AG04450 (cell line): ENCODE results near the gene TMEM259. TPM values are rescaled to one million over a fixed set of nuclear protein-coding genes. Genes with fewer than 3 reads are reported as not detected.
A peak's percentile ranks its signal among the peaks of the same experiment; 100 is the strongest.

Source experiments
- CTCF ChIA-PET: fragments of 300-600, 350-600 bp; formaldehyde crosslinking; extraction: SDS; loops from one replicate; lab custom pipeline; 2022; ENCODE audit warnings: antibody characterized with exemption, inconsistent platforms; lab: Charles Lee
- POLR2A ChIA-PET: fragments of 350-600 bp; formaldehyde crosslinking; extraction: SDS; loops from one replicate; lab custom pipeline; 2021; ENCODE audit warnings: antibody characterized with exemption, inconsistent platforms; lab: Yijun Ruan, JAX
- DNase-seq: peaks from one replicate; pipeline ENCODE4 v3.0.0-alpha.2; 2011; ENCODE audit warnings: low read depth, low spot score
- H3K27ac ChIP-seq: one replicate; pipeline ENCODE4 v1.5.1; 2012; ENCODE audit warnings: low read depth, low read length, control low read depth
- H3K27me3 ChIP-seq: one replicate; pipeline ENCODE4 v1.6.0; 2012; ENCODE audit warnings: low read length; ENCODE audit not compliant: control insufficient read depth, insufficient read depth
- H3K4me3 ChIP-seq: 2 replicates; pipeline ENCODE4 v1.5.1; 2011; ENCODE audit warnings: mild to moderate bottlenecking, low read depth, low read length, control low read depth
- H3K9me3 ChIP-seq: 2 replicates; pipeline ENCODE4 v1.5.1; 2012; ENCODE audit warnings: low read length; ENCODE audit not compliant: control insufficient read depth, insufficient read depth
- polyA plus RNA-seq: library from polyadenylated mRNA; depleted of rRNA; stranded (reverse); fragments of >200 nt; gene quantifications from 2 replicates; pipeline ENCODE4 v1.2.3, GENCODE V29; 2011
- TF ChIP-seq, protein P1 (sequence below): IDR thresholded peaks from 2 replicates; pipeline ENCODE4 v1.5.1; 2011; ENCODE audit warnings: low read depth, low read length, control low read depth, inconsistent platforms

TMEM259 gene
- polyA plus RNA-seq, 1 experiment = 55.8 TPM

DNA sequence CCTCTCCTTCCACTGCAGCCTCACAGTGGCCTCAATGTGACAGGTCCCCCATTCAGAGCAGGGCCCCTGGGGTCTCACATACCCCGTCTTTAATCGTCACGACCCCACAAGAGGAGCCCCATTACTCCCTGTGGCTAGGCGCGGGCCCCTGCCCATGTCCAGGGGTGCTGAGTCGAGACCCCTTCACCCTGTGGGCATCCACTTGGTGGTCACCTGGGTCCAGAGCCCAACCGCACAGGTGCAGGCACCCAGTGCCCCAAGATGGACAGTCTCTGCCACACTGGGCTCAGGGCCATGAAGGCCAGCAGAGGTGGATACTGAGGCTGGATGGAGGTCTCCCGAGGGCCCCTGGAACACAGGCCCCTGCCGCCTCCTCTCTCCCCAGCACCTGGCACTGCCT, 3.0 kb downstream of the TMEM259 start:
- CTCF ChIA-PET = interaction anchor here (0.5 to 0.6 kb wide), 2 partner anchors 47 to 95 kb away, joined by 3 to 5 read pairs; no protein-coding TSS in a partner anchor
- Histone ChIP-seq H3K27me3 (no peaks in the 10 kb centered on the region), H3K27ac (no peak overlapping the region), H3K9me3 (no peaks in the 10 kb centered on the region; the same call in 1 of the 2 replicates), H3K4me3 (peak overlapping the region; percentile 2; the same call in 1 of the 2 replicates)
- DNase-seq = no peak
- POLR2A ChIA-PET = no interaction called here
- TF ChIP-seq, protein P1, sequence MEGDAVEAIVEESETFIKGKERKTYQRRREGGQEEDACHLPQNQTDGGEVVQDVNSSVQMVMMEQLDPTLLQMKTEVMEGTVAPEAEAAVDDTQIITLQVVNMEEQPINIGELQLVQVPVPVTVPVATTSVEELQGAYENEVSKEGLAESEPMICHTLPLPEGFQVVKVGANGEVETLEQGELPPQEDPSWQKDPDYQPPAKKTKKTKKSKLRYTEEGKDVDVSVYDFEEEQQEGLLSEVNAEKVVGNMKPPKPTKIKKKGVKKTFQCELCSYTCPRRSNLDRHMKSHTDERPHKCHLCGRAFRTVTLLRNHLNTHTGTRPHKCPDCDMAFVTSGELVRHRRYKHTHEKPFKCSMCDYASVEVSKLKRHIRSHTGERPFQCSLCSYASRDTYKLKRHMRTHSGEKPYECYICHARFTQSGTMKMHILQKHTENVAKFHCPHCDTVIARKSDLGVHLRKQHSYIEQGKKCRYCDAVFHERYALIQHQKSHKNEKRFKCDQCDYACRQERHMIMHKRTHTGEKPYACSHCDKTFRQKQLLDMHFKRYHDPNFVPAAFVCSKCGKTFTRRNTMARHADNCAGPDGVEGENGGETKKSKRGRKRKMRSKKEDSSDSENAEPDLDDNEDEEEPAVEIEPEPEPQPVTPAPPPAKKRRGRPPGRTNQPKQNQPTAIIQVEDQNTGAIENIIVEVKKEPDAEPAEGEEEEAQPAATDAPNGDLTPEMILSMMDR = no peak

DNA sequence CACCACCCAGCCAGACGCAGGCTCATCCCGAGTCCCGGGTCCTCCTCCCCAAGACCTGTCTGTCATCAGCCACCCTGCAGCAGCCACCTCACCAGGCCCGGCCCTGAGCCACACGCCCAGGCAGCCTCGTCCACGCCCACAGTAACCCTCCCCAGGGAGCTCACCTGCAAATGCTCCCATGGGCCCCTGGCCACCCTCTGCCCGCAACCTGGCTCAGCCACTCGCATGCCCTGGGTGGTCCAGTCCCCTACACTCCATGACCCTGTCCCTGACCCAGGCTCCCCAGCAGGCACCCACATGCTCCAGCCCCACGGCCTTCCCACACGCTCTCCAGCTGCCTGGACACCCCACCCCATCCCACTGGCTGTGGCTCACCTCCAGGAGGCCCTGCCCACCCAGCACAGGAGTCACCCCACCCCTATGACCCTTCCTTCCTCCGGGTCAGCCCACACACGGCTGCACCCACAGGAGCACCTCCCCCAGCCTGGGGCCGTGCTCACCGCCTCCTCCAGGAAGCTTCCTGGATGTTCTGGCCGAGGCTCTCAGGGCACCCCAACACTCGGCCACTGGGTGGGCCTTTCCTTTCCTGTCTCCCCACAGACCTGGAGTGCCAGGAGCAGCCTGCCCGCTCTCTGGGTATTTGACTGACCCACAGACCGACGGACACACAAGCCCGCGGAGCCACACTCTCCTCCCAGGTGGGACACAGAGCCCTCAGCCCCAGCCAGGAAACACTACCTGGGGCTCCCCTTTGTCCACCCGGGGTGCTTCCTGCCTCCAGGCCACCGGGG, 3.6 kb downstream of the TMEM259 start:
- Histone ChIP-seq H3K9me3 (no peaks in the 10 kb centered on the region; the same call in 1 of the 2 replicates), H3K27ac (no peak overlapping the region), H3K27me3 (no peaks in the 10 kb centered on the region), H3K4me3 (peak overlapping the region; percentile 17)
- no peak for DNase-seq
- POLR2A ChIA-PET = interaction anchor here (0.5 to 1.8 kb wide), 5 partner anchors 8 to 22 kb away, joined by 3 to 8 read pairs (median 5); partner anchors contain the start of gene CNN2
- TF ChIP-seq, protein P1 = no peak
- CTCF ChIA-PET = interaction anchor here (0.5 to 0.7 kb wide), 2 partner anchors 95 to 228 kb away, joined by 3 to 4 read pairs; no protein-coding TSS in a partner anchor

DNA sequence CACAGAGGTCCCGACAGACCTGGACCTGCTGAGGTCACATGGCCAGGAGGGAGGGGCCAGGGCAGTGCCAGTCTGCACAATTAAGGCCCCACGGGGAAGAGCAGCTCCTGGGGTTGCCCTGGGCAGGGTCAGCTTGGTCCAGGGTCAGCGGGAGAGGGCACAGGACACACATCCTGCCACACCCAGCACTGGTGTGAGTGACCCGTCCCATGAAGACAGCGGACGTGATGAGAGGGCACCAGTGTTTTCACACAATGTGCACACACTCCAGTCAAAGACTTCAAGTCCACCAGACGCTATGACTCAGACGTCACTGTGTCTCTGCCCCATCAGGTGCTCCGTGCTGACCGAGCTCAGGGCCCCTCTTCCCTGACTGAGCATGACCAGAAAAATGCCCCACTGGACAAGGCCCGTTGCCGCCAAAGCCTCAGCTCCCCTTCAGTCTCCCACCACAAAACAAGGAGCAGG, 4.2 kb downstream of the TMEM259 start:
- TF ChIP-seq, protein P1 = no peak
- no peak for DNase-seq
- CTCF ChIA-PET = interaction anchor here (0.7 kb wide), 1 partner anchor 228 kb away, joined by 4 read pairs; no protein-coding TSS in a partner anchor
- peak overlapping the region; percentile 17; the same call in 1 of the 2 replicates for H3K4me3 ChIP-seq
- POLR2A ChIA-PET = interaction anchor here (1.1 to 1.8 kb wide), 4 partner anchors 9 to 23 kb away, joined by 3 to 5 read pairs (median 4); partner anchors contain the start of gene CNN2
- peaks cover 4% of the 10 kb centered on the region; the same call in 1 of the 2 replicates for H3K9me3 ChIP-seq
- H3K27ac ChIP-seq = peak overlapping the region; percentile 31
- H3K27me3 ChIP-seq = no peaks in the 10 kb centered on the region

DNA sequence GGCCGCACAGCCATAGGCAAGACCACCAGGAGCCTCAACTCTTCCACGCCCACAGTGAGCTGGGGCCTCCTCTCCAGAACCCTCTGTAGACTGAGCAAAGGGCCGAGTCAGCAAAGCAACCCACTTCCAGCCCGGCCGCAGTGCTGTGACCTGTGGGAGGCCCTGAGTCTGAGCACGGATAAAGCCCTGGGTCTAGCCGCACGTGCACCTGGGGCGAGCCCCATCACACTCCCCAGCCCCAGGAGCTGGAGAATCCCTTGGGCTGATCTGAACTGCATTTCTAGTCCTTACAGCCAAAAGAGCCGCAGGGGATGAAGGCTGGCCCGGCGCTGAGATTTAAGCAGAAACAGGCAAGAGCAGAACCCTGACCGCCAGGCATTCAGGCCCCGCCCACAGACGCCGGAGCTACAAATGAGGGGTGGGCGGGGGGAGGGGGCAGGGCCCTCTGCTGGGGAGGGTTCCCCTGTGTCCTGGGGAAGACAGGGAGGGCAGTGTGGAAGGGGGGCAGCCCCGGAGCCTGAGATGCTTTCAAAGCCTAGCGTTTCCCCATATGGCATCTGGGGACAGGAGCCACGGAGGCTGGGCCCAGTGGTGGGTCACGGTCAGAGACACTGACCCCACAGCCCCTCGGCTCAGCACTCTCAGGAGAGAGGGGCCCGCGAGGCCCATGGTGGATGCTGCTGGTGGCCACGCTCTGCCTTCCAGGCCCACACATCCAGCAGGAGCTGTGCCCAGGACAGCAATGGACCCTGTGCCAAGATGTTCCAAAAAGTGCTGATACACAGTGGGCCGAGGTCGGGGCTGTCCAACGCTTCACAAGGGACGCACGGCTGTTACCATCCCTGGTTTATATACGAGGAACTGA, 4.9 kb downstream of the TMEM259 start:
- Histone ChIP-seq H3K27ac (peak overlapping the region; percentile 31), H3K9me3 (peaks cover 4% of the 10 kb centered on the region; the same call in 1 of the 2 replicates), H3K4me3 (no peak overlapping the region), H3K27me3 (no peaks in the 10 kb centered on the region)
- POLR2A ChIA-PET = interaction anchor here (0.7 to 1.8 kb wide), 5 partner anchors 10 to 330 kb away, joined by 3 to 5 read pairs (median 4); partner anchors contain the start of gene CNN2
- CTCF ChIA-PET = interaction anchor here (0.7 to 1.2 kb wide), 2 partner anchors 228 to 229 kb away, joined by 3 to 4 read pairs; no protein-coding TSS in a partner anchor
- no peak for DNase-seq
- TF ChIP-seq, protein P1 = no peak
